ENCODE results near the gene MON1B.

DNA sequence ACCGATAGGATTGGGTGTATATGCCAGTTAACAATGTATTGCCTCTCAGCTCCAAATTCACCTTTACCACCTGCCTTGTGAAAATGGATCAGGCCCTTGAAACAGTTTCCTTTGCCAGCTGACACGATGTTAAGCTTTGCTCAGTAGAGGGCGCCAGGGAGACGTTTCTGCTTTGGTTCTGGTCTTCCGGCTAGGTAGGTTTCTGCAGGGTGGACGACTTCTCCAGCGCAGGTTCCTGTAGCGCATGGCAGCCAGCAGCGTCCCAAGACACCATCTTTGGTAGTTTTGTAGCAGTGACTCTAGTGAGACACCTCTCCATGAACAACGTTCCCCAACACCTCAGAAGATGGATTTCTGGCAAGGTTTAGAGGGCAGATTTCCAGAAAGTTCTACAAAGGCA, 32.2 kb downstream of the MON1B start:
- TF ChIP-seq, protein P1, sequence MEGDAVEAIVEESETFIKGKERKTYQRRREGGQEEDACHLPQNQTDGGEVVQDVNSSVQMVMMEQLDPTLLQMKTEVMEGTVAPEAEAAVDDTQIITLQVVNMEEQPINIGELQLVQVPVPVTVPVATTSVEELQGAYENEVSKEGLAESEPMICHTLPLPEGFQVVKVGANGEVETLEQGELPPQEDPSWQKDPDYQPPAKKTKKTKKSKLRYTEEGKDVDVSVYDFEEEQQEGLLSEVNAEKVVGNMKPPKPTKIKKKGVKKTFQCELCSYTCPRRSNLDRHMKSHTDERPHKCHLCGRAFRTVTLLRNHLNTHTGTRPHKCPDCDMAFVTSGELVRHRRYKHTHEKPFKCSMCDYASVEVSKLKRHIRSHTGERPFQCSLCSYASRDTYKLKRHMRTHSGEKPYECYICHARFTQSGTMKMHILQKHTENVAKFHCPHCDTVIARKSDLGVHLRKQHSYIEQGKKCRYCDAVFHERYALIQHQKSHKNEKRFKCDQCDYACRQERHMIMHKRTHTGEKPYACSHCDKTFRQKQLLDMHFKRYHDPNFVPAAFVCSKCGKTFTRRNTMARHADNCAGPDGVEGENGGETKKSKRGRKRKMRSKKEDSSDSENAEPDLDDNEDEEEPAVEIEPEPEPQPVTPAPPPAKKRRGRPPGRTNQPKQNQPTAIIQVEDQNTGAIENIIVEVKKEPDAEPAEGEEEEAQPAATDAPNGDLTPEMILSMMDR (conservative IDR thresholded peaks at IDR 0.05; ENCODE audit: low read length): peak; percentile 80
- no peak for TF ChIP-seq EZH2phosphoT487 (IDR thresholded peaks at IDR 0.05; ENCODE audit: borderline replicate concordance)

Measured in Loucy (cell line).